ENCODE measurements around the gene SYNE1.
"Not testable (repeated sequence)": the region's sequence is repeated elsewhere in the genome, so short reads cannot be mapped to it uniquely, and the experiment has no call there.

The SYNE1 gene

GRCh38 chr6:152499931-152500330 is 137.2 kb downstream of the SYNE1 start:
- DNase-seq (ENCODE audit: low read depth in 2 of 3, low spot score in 2 of 3), result no peak

- no peak for DNase-seq (ENCODE audit: low read depth in 2 of 3, low spot score in 2 of 3)
Measured at GRCh38 chr6:152496731-152497130, 140.4 kb downstream of the SYNE1 start.

GRCh38 chr6:152495456-152495855 is 141.7 kb downstream of the SYNE1 start:
- not testable (repeated sequence) for DNase-seq (ENCODE audit: low read depth in 2 of 3, low spot score in 2 of 3)

GRCh38 chr6:152492281-152492680 is 144.9 kb downstream of the SYNE1 start:
- DNase-seq (ENCODE audit: low read depth in 2 of 3, low spot score in 2 of 3), result not testable (repeated sequence)

- DNase-seq (ENCODE audit: low read depth in 2 of 3, low spot score in 2 of 3), result not testable (repeated sequence)
Measured at GRCh38 chr6:152491501-152491900, 145.7 kb downstream of the SYNE1 start.

- DNase-seq (ENCODE audit: low read depth in 2 of 3, low spot score in 2 of 3), result not testable (repeated sequence)
Measured at GRCh38 chr6:152490971-152491378, 146.2 kb downstream of the SYNE1 start.

GRCh38 chr6:152484806-152485205 is 152.4 kb downstream of the SYNE1 start:
- no peak for DNase-seq (ENCODE audit: low read depth in 2 of 3, low spot score in 2 of 3)

GRCh38 chr6:152482289-152482688 is 154.9 kb downstream of the SYNE1 start:
- DNase-seq (ENCODE audit: low read depth in 2 of 3, low spot score in 2 of 3), result no peak

GRCh38 chr6:152478377-152479010 is 158.7 kb downstream of the SYNE1 start:
- DNase-seq (ENCODE audit: low read depth in 2 of 3, low spot score in 2 of 3), result no peak

- DNase-seq (ENCODE audit: low read depth in 2 of 3, low spot score in 2 of 3), result no peak
Measured at GRCh38 chr6:152474354-152474753, 162.8 kb downstream of the SYNE1 start.

- DNase-seq (ENCODE audit: low read depth in 2 of 3, low spot score in 2 of 3), result no peak
Measured at GRCh38 chr6:152472325-152472724, 164.8 kb downstream of the SYNE1 start.

- no peak for DNase-seq (ENCODE audit: low read depth in 2 of 3, low spot score in 2 of 3)
Measured at GRCh38 chr6:152471456-152472265, 165.5 kb downstream of the SYNE1 start.

GRCh38 chr6:152463164-152463563 is 174.0 kb downstream of the SYNE1 start:
- no peak for DNase-seq (ENCODE audit: low read depth in 2 of 3, low spot score in 2 of 3)

- DNase-seq (ENCODE audit: low read depth in 2 of 3, low spot score in 2 of 3), result no peak
Measured at GRCh38 chr6:152462716-152463115, 174.4 kb downstream of the SYNE1 start.

- no peak for DNase-seq (ENCODE audit: low read depth in 2 of 3, low spot score in 2 of 3)
Measured at GRCh38 chr6:152461556-152461955, 175.6 kb downstream of the SYNE1 start.

GRCh38 chr6:152458648-152459644 is 178.2 kb downstream of the SYNE1 start:
- DNase-seq (ENCODE audit: low read depth in 2 of 3, low spot score in 2 of 3), result no peak

- no peak for DNase-seq (ENCODE audit: low read depth in 2 of 3, low spot score in 2 of 3)
Measured at GRCh38 chr6:152457949-152458624, 179.1 kb downstream of the SYNE1 start.

- DNase-seq (ENCODE audit: low read depth in 2 of 3, low spot score in 2 of 3), result no peak
Measured at GRCh38 chr6:152454003-152454402, 183.2 kb downstream of the SYNE1 start.

- DNase-seq (ENCODE audit: low read depth in 2 of 3, low spot score in 2 of 3), result no peak
Measured at GRCh38 chr6:152453421-152453820, 183.7 kb downstream of the SYNE1 start.

- DNase-seq (ENCODE audit: low read depth in 2 of 3, low spot score in 2 of 3), result no peak
Measured at GRCh38 chr6:152452639-152453038, 184.5 kb downstream of the SYNE1 start.

- DNase-seq (ENCODE audit: low read depth in 2 of 3, low spot score in 2 of 3), result no peak
Measured at GRCh38 chr6:152450519-152450918, 186.6 kb downstream of the SYNE1 start.
